Measurements from ENCODE around the gene ARHGEF11.

Gene ARHGEF11

GRCh38 chr1:157043685-157044084 lies 1.9 kb downstream of the ARHGEF11 start:
- TF ChIP-seq ARNT (IDR thresholded peaks at IDR 0.05), result no peak
- no peak for TF ChIP-seq FOXA1 (IDR thresholded peaks at IDR 0.05)
- CTCF ChIA-PET, result interaction anchor here (0.8 to 0.9 kb wide), 2 partner anchors 9 to 35 kb away, joined by 3 read pairs; no protein-coding TSS in a partner anchor
- POLR2A ChIA-PET, result interaction anchor here (0.6 to 1.5 kb wide), 3 partner anchors 8 to 73 kb away, joined by 3 to 4 read pairs (median 3); no protein-coding TSS in a partner anchor
- DNase-seq (ENCODE audit: extremely low spot score), result no peak

- ChIA-PET CTCF (interaction anchor here (0.8 kb wide), 1 partner anchor 35 kb away, joined by 3 read pairs; no protein-coding TSS in a partner anchor), POLR2A (interaction anchor here (0.6 kb wide), 1 partner anchor 7 kb away, joined by 3 read pairs; no protein-coding TSS in a partner anchor)
- TF ChIP-seq ELF4 (IDR thresholded peaks at IDR 0.05), result no peak
- no peak for TF ChIP-seq PKNOX1 (IDR thresholded peaks at IDR 0.05)
- TF ChIP-seq FOXM1 (IDR thresholded peaks at IDR 0.05; ENCODE audit: borderline replicate concordance), result no peak
- TF ChIP-seq NFRKB (IDR thresholded peaks at IDR 0.05), result no peak
- no peak for TF ChIP-seq CTBP1 (IDR thresholded peaks at IDR 0.05; ENCODE audit: borderline replicate concordance)
- DNase-seq (ENCODE audit: extremely low spot score), result no peak
These were observed 2.7 kb downstream of the ARHGEF11 start for GRCh38 chr1:157042846-157043245.

- CTCF ChIA-PET, result no interaction called here
- no peak for DNase-seq (ENCODE audit: extremely low spot score)
- POLR2A ChIA-PET, result interaction anchor here (0.9 kb wide), 1 partner anchor 15 kb away, joined by 3 read pairs; no protein-coding TSS in a partner anchor
- TF ChIP-seq L3MBTL2 (conservative IDR thresholded peaks at IDR 0.05) (no peak), SP1 (IDR thresholded peaks at IDR 0.05) (no peak), LEF1 (IDR thresholded peaks at IDR 0.05; ENCODE audit: borderline replicate concordance) (no peak), FOXA1 (IDR thresholded peaks at IDR 0.05) (no peak), BHLHE40 (IDR thresholded peaks at IDR 0.05; ENCODE audit: borderline replicate concordance) (no peak), NFRKB (IDR thresholded peaks at IDR 0.05) (no peak), ARNT (IDR thresholded peaks at IDR 0.05) (no peak), ZNF384 (IDR thresholded peaks at IDR 0.05) (no peak), TARDBP (IDR thresholded peaks at IDR 0.05) (no peak), ELF4 (IDR thresholded peaks at IDR 0.05) (no peak), PKNOX1 (IDR thresholded peaks at IDR 0.05) (no peak)
These were observed 4.7 kb downstream of the ARHGEF11 start for GRCh38 chr1:157040802-157041201.

- CTCF ChIA-PET, result no interaction called here
- no peak for DNase-seq (ENCODE audit: extremely low spot score)
- POLR2A ChIA-PET, result interaction anchor here (0.9 kb wide), 1 partner anchor 8 kb away, joined by 3 read pairs; no protein-coding TSS in a partner anchor
- TF ChIP-seq LEF1 (IDR thresholded peaks at IDR 0.05; ENCODE audit: borderline replicate concordance), result no peak
- no peak for TF ChIP-seq L3MBTL2 (conservative IDR thresholded peaks at IDR 0.05)
- TF ChIP-seq FOXK2 (IDR thresholded peaks at IDR 0.05), result no peak
- no peak for TF ChIP-seq FOXM1 (IDR thresholded peaks at IDR 0.05; ENCODE audit: borderline replicate concordance)
- no peak for TF ChIP-seq TARDBP (IDR thresholded peaks at IDR 0.05)
- no peak for TF ChIP-seq CTBP1 (IDR thresholded peaks at IDR 0.05; ENCODE audit: borderline replicate concordance)
- no peak for TF ChIP-seq SUZ12 (IDR thresholded peaks at IDR 0.05)
- no peak for TF ChIP-seq HDGF (IDR thresholded peaks at IDR 0.05; ENCODE audit: borderline replicate concordance)
- no peak for TF ChIP-seq PKNOX1 (IDR thresholded peaks at IDR 0.05)
- no peak for TF ChIP-seq ARNT (IDR thresholded peaks at IDR 0.05)
- TF ChIP-seq ELF4 (IDR thresholded peaks at IDR 0.05), result no peak
- no peak for TF ChIP-seq ZNF384 (IDR thresholded peaks at IDR 0.05)
- TF ChIP-seq FOXA1 (IDR thresholded peaks at IDR 0.05), result no peak
- TF ChIP-seq BHLHE40 (IDR thresholded peaks at IDR 0.05; ENCODE audit: borderline replicate concordance), result no peak
- no peak for TF ChIP-seq SP1 (IDR thresholded peaks at IDR 0.05)
- TF ChIP-seq NFRKB (IDR thresholded peaks at IDR 0.05), result no peak
These were observed 10.4 kb downstream of the ARHGEF11 start for GRCh38 chr1:157035121-157035520.

- no peak for TF ChIP-seq L3MBTL2 (conservative IDR thresholded peaks at IDR 0.05)
- TF ChIP-seq HDGF (IDR thresholded peaks at IDR 0.05; ENCODE audit: borderline replicate concordance), result no peak
- no peak for TF ChIP-seq TARDBP (IDR thresholded peaks at IDR 0.05)
- no peak for TF ChIP-seq ZNF384 (IDR thresholded peaks at IDR 0.05)
- no peak for TF ChIP-seq SUZ12 (IDR thresholded peaks at IDR 0.05)
- no peak for TF ChIP-seq FOXA1 (IDR thresholded peaks at IDR 0.05)
- no peak for TF ChIP-seq CTBP1 (IDR thresholded peaks at IDR 0.05; ENCODE audit: borderline replicate concordance)
- TF ChIP-seq FOXK2 (IDR thresholded peaks at IDR 0.05), result no peak
- no peak for TF ChIP-seq PKNOX1 (IDR thresholded peaks at IDR 0.05)
- TF ChIP-seq ARNT (IDR thresholded peaks at IDR 0.05), result no peak
- no peak for TF ChIP-seq LEF1 (IDR thresholded peaks at IDR 0.05; ENCODE audit: borderline replicate concordance)
- no peak for TF ChIP-seq BHLHE40 (IDR thresholded peaks at IDR 0.05; ENCODE audit: borderline replicate concordance)
- TF ChIP-seq SP1 (IDR thresholded peaks at IDR 0.05), result no peak
- no peak for TF ChIP-seq ELF4 (IDR thresholded peaks at IDR 0.05)
- no peak for TF ChIP-seq NFRKB (IDR thresholded peaks at IDR 0.05)
- no peak for TF ChIP-seq FOXM1 (IDR thresholded peaks at IDR 0.05; ENCODE audit: borderline replicate concordance)
- DNase-seq (ENCODE audit: extremely low spot score), result no peak
- POLR2A ChIA-PET, result interaction anchor here (1.1 kb wide), 1 partner anchor 12 kb away, joined by 4 read pairs; the partner anchor contains the start of gene ARHGEF11
- CTCF ChIA-PET, result interaction anchor here (0.7 to 1.0 kb wide), 2 partner anchors 10 to 40 kb away, joined by 3 read pairs; no protein-coding TSS in a partner anchor
These were observed 11.3 kb downstream of the ARHGEF11 start for GRCh38 chr1:157034137-157034800.
